Medulla oblongata (tissue), 1 donor: ENCODE results near the gene IL1F10.
"Not testable (repeated sequence)": the region's sequence is repeated elsewhere in the genome, so short reads cannot be mapped to it uniquely, and the experiment has no call there.

Experiments used
- DNase-seq: peaks from one replicate; pipeline ENCODE4 v3.0.0-alpha.2; 2015; ENCODE audit errors: extremely low spot score

IL1F10 gene

DNA sequence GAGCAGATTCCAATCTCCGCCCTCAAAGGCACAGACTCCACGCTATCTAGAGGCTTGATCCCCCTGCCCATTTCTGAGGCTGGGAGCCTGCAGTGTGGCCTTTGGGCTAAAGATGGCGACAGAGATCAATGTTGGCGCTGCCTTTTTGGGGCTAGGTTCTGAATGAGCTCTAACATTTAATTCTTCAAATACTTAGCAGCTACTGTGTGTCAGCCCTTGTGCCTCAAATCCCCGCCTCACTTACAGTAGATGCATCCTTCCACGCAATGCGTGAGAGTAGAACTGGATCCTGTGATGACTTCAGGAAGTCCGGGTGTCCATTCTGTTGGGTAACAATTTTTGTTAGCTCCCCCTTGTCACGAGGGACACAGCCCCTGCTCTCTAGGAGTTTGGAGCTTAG is 12.4 kb downstream of the IL1F10 start:
- DNase-seq, result peak; percentile 11

GRCh38 chr2:113081488-113082210 is 13.9 kb downstream of the IL1F10 start:
- no peak for DNase-seq

GRCh38 chr2:113083296-113083695 is 15.5 kb downstream of the IL1F10 start:
- no peak for DNase-seq

GRCh38 chr2:113084249-113085000 is 16.7 kb downstream of the IL1F10 start:
- DNase-seq, result no peak

GRCh38 chr2:113085542-113085941 is 17.8 kb downstream of the IL1F10 start:
- DNase-seq, result no peak

DNA sequence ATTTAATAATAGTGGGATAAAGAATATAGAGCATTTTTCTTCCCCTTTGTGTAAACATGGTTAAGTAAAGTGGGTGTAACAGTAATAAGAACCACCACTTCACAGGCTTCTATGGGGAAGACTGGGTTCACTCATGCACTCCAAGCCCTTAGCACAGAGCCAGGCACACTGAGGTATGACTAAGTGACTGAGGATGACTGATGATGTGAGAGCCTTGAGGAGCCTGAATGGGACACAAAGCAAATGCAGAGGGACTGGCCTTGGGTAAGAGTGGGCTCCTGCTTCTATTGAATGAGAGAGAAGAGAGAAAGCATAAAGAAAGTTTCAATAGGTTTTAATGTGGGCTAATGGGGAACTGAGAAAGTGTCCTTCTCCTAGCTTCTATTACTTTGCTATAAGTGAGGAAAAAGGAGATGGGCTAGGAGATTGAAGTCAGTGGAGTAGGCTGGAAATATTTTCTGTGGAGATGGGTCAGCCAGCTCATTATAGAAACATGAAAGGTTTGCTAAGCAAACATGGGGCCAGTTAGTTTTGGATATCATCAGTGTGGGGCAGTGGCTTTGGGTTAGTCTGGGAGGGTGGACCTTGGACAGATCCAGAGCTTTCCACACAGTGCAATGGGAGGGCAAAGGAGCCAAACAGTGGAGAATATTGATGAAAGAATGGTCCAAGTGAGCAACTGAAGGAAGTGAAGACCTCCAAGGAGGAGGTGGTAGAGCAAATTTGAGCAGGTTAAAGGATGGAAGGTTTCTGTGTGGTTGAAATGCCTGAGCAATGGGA is 20.6 kb downstream of the IL1F10 start:
- no peak for DNase-seq

DNA sequence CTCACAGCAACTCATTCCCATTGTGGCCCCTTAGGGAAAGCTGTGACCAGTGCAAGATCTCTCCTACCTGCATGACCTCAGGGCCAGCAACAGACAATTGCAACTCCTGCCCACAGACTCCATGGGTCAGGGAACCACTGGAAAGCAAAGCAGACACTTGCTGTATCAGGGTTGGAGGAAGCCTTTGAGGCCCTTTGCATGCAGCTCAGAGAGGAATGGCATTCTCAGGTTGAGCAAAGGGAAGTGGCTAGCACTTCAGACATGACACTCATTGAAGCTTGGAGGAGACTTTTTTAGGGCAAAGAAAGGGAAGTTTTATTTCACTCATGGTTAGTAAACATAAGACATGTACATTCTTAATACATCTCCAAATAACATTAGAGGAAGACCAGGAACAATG is 22.1 kb downstream of the IL1F10 start:
- DNase-seq, result peak; percentile 46

GRCh38 chr2:113091231-113091896 is 23.6 kb downstream of the IL1F10 start:
- no peak for DNase-seq

GRCh38 chr2:113092864-113093612 is 25.3 kb downstream of the IL1F10 start:
- no peak for DNase-seq

- DNase-seq, result no peak
Measured at GRCh38 chr2:113093613-113093977, 25.8 kb downstream of the IL1F10 start.

GRCh38 chr2:113096306-113096705 is 28.5 kb downstream of the IL1F10 start:
- DNase-seq, result not testable (repeated sequence)

- DNase-seq, result not testable (repeated sequence)
Measured at GRCh38 chr2:113096842-113097618, 29.3 kb downstream of the IL1F10 start.

DNA sequence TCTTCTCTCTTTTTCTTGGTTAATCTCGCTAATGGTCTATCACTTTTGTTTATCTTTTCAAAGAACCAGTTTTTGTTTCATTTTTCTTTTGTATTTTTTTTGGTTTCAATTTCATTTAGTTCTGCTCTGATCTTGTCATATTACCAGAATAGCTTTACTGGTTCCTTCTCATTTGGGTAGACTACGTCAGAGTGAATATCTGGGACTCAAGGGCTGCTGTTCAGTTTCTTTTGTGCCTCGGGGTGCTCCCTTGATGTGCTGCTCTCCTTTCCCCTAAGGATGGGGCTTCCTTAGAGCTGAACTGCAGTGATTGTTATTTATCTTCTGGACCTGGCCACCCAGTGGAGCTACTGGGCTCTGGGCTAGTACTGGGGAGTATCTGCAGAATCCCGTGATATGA is 30.3 kb downstream of the IL1F10 start:
- DNase-seq, result no peak

DNA sequence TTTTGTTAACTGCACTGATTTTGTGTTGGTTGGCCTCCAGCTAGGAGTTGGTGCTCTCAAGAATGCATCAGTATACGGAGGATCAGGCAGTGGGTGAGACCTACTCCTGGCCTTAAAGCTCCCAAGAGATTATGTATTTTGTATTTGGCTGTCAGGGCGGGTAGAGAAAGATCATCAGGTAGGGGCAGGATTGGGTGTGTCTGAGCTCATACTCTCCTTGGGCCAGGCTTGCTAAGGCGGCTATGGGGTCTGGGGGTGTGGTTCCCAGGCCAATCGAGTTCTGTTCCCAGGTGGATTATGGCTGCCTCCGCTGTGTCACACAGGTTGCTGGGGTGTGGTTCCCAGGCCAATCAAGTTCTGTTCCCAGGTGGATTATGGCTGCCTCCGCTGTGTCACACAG is 30.8 kb downstream of the IL1F10 start:
- DNase-seq, result no peak

DNA sequence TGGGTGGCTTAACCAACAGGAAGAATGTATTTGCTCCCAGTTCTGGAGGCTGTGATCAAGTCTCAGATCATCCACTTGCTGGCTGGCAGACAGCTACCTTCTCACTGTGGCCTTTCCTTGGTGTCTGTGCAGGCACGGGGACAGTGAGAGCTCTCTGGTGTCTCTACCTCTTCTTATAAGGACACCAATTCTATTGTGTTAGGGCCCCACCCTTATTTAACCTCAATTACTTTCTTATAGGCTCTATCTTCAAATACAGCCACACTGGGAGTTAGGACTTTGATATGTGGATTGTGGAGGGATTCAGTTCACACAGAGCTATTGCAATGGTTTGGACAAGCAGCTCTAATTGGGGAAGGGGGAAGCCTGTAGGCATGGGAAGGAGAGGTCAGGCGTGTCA is 34.4 kb downstream of the IL1F10 start:
- DNase-seq, result no peak

DNA sequence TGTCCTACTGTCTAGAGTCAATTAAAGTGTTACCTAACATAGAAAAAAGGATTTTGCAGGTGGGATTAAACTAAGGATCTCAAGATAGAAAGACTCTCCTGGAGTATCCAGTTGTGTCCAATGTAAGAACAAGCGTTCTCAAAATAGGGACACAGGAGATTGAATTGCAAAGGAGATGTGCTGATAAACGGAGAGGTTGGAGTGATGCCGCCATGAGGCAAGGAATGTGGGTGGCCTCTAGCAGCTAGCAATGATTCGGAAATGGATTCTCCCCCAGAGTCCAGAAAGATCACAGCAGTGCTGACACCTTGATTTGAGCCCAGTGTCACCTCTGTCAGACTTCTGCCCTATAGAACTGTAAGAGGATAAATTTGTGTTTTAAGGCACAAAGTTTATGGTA is 35.5 kb downstream of the IL1F10 start:
- no peak for DNase-seq

- DNase-seq, result no peak
Measured at GRCh38 chr2:113104054-113104611, 36.4 kb downstream of the IL1F10 start.

DNA sequence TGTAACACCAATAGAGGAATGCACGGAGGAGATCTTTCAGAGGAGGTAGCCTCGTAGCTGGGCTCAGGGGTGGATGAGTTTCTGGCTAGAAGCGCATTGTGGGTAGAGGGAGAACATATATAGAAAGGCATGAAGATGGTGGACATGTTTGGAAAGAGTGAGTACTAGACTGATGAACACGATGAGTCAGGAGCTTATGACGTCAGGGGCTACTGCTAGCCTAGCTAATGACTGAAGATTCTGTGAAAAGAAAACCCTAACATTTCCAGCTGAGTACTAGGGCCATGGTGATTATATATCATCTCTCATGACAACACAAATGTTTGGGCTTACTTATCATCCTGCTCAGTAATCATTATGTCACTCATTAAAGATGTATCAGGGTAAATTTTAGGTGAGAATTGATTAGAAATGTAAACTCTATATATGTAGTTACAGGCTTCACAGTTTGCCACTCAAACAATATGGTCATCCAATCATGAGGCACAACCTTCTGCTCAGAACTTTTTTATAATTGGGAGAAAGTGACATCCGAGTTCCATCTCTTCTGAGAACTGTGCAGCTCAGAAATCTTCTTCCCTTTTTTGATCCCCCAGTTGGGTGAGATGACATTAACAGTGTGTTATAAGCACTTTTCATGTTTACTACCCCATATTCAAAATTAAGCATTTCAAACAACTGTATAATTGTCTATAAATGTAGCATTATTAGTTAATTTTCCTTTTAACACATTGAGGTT is 37.4 kb downstream of the IL1F10 start:
- DNase-seq, result no peak

GRCh38 chr2:113111121-113111520 is 43.4 kb downstream of the IL1F10 start:
- DNase-seq, result no peak
